ENCODE measurements around the gene LYZ.

GRCh38 chr12:69345077-69345476 lies 3.1 kb upstream of the LYZ start:
- no peak for TF ChIP-seq EZH2 (IDR thresholded peaks at IDR 0.05)
- no peak for TF ChIP-seq POLR2AphosphoS5 (IDR thresholded peaks at IDR 0.05; ENCODE audit: borderline replicate concordance, low read depth, low read length)
